GM12891 (cell line): ENCODE measurements around the gene C1QTNF5.

Experiments used
- PAX5 ChIP-seq: IDR thresholded peaks from 2 replicates; pipeline ENCODE4 v1.6.1; 2011; ENCODE audit warnings: low read length, moderate library complexity, mild to moderate bottlenecking; ENCODE audit not compliant: insufficient read depth, severe bottlenecking
- POLR2A ChIP-seq: IDR thresholded peaks from 2 replicates; pipeline ENCODE4 v1.6.1; 2011; ENCODE audit warnings: low read depth, low read length, control low read depth
- POLR2AphosphoS5 ChIP-seq: IDR thresholded peaks from 2 replicates; pipeline ENCODE4 v1.6.1; 2011; ENCODE audit warnings: low read depth, low read length, control low read depth
- SPI1 ChIP-seq: IDR thresholded peaks from 2 replicates; pipeline ENCODE4 v1.6.1; 2011; ENCODE audit warnings: low read depth, low read length, control low read depth
- TAF1 ChIP-seq: IDR thresholded peaks from 2 replicates; pipeline ENCODE4 v1.6.1; 2011; ENCODE audit warnings: low read depth, low read length, control low read depth

GRCh38 chr11:119335655-119336543 lies 4.8 kb downstream of the C1QTNF5 start:
- no peak for TF ChIP-seq POLR2A
- no peak for TF ChIP-seq PAX5
- no peak for TF ChIP-seq TAF1
- no peak for TF ChIP-seq POLR2AphosphoS5
- TF ChIP-seq SPI1, result no peak
